HG03196 (cell line): ENCODE results near the gene XXYLT1.

Source experiments
- ATAC-seq: cut with Tn5 transposase; IDR thresholded peaks from one replicate; pipeline ENCODE4 v1.9.1; 2021; ENCODE audit not compliant: unreplicated experiment

Gene XXYLT1

DNA sequence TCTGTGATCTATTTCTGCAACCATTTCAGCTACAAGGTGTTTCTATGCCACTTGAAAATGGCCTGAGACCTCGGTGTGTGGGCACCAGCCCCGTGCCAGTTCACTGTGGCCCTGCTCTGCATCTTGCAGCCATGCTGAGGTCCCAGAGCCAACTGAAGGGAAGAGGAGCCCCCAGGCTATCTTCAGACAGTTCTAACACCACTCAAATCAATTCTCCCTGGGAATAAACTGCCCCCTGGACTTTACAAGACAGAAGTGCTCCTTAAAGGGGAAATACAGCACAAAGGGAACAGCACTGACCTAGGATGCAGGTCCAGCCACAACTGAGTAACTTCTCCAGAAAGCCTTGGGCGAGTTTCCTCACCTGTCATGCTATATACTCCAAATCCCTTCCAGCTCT, 3.9 kb downstream of the XXYLT1 start:
- ATAC-seq, result no peak

DNA sequence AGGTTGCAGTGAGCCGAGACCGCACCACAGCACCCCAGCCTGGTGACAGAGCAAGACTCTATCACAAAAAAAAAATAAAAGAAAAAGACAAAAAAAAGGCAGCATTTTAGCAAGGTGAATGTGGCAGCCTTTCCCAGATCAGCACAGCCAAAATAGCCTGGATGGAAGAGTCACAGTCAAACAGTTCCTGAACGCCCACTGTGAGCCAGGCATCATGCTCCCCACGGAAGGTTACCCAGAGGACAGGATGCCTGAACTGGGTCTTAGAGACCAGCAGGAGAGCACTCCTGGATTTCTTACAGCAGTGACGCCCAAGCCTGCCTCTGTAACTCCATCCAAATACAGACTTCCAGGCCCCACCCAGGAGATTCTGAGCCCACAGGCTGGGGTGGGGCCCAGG, 4.5 kb downstream of the XXYLT1 start:
- no peak for ATAC-seq

DNA sequence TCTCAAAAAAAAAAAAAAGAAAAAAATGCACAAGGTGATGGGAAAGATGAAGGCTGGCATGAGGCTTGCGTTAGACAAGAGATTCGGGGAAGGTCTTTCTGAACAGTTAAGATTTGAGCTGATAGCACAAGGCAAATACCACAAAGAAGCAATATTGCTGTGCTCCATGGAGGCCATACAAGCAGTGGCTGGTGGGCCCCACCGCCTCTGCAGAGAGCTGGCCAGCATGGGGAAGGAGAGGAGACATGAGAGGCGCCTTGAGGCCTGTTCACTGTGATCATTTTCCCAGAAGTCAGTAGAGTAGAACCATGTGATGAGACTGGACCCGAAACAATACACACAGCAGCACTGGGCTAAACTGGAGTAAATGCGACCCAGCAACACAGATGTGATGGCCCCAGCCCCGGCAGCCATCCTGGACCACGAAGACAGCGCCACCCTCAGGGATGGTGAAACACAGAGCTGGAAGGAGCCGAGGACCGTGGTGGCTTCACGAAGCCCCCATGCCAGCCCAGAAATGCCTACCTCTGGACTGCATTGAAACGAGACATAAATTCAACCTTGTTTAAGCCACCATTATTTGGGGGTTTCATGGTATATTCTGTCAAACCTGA, 5.5 kb downstream of the XXYLT1 start:
- ATAC-seq, result no peak

DNA sequence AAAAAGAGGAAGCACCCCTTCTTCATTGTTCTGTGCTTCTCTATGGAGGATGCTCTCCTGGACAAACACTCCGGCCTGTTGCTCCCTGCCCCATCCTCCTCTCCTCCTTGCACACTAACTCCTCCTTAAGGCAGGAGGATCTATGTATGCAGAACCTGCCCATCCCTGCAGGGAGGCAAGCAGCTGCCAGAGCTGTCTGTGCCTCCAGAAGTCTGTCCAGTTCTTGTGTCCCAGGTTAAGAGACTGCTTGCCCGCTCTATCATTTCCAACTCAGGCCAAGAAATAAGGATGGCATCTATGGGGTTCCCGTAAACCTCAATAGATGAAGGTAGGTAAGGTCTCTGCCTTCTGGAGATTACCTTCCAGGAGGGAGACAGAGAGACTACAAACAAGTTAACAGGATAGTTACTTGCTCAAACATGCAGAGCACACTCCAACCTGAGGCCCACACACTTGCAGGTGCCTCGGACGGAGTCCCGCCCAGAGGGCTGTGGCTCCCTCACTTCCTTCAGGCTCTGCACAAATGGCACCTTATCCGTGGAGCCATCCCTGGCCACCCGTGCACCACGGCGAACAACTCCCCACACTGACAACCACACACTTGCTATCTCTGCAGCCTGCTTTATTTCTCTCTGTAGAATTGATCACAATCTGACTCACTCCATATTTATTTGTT, 6.9 kb downstream of the XXYLT1 start:
- ATAC-seq, result no peak

DNA sequence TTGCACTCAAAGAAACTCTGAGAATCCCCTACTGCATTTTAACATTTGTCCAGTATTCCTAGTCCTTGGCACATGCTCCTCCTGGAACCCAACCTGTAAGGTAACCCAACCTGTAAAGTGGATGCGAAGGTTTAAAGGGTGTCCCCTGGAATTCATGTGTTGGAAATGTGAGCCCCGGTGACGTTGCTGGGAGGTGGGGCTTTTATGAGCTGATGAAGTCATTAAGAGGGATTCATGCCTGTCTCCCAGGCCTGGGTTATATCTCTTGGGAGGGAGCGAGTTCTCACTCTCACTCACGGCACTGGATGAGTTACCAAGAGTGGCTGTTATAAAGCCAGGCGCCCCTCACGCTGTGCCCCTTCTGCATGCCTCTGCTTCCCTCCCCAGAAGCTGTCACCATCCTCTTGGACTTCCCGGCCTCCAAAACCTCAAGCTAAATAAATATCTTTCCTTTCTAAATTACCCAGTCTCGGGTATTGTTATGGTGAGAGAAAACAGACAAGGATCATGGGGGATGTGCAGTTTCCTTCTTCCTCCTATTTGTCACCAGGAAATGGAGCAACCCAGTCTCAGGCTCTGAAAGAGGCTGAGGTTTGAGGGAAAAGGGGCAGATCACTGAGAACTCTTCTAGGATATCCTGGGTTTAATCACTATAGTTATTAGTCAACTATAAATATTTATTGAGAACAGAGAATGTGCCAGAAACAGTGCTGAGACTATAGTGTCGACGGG, 7.6 kb downstream of the XXYLT1 start:
- no peak for ATAC-seq

DNA sequence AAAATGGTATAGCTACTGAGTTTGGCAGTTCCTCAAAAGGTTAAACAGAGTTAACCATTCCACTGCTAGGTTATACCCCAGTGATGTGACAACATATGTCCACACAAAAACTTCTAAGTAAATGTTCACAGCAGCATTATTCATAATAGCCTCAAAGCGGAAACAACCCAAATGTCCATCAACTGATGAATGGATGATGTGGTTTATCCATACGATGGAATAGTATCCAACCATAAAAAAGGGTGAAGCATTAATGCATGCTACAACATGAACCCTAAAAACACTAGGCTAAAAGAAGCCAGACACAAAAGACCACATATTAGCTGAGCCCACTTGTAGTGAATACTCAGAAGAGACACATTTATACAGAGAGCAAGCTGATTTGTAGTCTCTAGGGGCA, 9.0 kb downstream of the XXYLT1 start:
- no peak for ATAC-seq

DNA sequence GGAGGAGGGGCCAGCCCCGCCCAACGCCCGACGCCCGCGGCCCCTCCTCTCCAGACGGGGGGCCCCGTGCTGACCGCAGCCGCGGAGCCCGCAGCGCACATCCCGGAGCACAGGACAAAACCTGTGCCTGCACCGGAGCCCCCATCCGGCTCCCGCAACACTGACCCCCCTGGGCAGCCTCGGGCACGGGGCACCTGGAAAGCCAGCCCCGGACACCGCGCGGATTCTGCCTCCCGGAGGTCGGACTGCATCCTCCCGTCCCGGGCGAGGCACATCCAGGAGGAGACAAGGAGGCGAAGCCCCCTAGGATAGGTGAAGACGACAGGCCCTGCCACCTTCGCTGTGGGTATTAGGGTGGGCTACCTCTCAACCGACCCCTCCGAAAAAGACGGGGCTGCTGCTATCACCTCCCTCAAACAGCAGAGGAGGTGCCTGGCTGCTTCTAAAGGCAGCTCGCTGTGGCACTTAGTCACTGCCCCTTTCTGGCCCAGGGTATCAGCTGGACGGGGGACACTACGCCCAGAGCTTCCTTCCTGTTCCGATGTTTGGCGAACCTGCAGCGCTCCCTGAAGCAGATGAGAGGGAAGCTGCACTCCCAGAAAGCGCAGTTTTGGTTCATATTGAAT, 10.6 kb downstream of the XXYLT1 start:
- peak; percentile 3 for ATAC-seq

DNA sequence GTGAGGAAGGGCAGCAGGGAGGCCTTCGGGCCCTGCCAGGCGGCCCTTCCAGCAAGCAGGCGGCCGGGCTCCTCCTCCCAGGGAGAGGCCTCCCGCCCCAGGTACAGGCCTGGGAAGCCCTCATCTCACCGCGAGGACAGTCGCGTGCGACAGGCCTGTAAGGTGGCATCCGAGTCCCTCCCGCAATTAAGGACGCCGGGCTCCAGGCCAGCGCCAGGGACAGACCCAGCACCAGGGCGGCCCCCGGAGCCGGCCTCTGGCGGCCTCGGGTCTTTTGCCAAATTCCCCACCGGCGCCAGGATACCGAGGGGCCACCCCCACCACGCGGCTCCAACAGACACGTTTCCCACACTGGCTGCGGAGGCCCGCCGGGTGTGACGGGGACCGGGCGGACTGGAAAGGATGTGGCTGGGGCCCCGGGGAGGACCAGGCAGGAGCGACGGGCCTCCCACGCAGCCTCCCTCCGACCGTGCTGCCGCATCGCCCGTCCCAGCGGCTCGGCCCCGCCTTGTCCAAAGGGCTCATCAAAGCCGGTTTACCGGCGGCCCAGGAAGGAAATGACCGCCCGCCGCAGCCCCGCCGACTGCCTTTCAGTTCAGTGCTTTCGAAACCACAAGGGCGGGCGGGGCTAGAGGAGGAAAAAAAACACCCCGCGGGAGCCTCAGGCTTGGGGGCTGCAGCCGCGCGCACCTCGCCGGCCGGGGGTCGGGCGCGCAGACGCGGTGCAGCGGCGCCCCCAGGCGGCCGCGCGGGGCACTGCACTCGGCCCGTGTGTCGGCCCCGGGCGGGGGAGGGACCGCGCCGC, 11.3 kb downstream of the XXYLT1 start:
- ATAC-seq, result peak; percentile 65

DNA sequence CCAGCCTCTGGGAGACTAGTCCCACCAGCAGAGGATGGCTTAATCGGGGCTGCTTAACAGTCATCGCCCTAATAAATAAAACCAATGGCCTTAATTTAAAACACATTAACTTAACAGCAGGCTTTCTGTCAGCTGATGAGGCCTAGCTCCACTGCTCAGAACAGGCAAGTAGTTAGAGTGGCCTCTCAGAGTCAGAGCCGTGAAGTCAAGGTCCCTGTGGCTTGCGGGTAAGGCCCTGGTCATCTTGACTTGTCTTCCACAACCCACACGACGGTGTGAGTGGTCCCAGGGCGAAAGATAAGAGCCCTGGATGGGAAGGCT, 11.8 kb downstream of the XXYLT1 start:
- no peak for ATAC-seq

DNA sequence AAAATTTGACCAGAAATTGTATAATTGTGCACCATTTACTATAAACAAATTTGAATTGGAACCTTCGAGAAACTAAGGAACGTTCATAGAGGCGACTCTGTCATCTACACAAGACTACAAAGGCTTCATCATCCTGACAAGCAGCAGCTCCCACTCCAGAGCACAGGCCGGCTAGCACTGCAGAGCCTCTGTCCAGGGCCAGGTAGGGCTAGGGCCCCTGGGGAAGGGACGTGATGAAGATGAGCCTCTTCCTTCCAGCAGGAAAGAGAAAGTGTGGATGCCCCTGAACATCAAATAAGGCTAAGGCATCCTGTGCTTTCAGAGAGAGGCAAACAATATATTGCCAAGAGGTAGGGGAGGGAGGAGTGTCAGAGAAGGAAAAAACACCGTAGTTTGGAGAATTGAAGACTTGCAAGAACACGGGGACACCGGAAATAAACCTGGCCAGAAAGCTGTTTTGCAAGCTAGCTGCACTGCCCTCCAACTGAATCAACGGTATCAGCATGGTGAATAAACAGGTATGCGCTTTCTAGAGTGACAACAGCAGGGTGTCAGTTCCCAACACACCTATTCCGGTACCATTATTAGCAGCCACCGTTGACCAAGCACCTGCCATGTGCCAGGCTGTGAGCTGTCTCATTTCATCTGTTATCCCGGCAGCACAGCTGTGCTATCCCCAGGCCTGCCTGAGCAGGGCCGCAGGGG, 12.4 kb downstream of the XXYLT1 start:
- no peak for ATAC-seq

DNA sequence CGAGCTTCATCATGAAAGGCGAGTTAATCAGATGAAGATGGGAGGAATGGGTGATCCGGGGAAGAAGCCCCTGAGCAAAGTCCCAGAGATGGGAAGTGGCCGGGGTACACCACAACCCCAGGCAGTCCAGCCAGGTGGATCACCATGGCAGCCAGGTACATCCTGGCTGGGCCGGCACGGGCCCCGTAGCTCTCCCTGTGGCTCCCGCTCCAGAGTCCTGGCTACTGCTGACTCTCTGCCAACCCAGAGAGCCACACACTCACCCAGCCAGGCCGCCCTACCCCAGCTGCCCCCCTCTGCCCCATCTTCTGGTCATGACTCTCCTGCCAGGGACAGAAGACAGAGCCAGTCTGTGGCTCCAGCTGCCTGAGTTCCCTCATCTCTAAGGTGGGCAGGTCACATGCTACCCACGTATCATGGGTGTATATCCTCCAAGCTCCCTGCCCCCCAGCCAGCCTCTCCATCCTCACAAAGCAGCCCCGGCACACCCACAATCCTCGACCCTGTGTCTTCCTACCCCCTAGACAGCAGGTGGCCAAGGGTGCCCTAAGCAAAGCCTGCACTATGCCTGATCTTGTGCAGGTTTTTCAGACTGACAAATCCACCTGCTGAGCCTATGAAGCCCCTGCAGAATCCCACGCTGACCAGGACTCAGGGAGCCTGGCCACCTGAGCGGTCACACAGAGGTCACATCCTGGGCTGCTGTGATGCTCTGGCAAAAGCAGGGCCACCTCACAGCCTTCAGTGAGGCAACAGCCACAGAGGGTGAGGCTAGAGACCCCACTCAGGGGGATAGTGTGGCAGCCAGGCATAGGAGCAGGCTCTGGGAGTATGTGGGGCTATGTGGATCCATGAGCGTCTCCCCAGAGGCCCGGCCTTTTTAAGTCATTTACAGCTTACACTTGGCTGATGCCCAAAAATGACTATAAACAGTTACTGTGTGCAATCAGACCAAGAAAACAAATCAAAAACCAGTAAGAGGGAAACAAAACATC, 13.2 kb downstream of the XXYLT1 start:
- no peak for ATAC-seq

DNA sequence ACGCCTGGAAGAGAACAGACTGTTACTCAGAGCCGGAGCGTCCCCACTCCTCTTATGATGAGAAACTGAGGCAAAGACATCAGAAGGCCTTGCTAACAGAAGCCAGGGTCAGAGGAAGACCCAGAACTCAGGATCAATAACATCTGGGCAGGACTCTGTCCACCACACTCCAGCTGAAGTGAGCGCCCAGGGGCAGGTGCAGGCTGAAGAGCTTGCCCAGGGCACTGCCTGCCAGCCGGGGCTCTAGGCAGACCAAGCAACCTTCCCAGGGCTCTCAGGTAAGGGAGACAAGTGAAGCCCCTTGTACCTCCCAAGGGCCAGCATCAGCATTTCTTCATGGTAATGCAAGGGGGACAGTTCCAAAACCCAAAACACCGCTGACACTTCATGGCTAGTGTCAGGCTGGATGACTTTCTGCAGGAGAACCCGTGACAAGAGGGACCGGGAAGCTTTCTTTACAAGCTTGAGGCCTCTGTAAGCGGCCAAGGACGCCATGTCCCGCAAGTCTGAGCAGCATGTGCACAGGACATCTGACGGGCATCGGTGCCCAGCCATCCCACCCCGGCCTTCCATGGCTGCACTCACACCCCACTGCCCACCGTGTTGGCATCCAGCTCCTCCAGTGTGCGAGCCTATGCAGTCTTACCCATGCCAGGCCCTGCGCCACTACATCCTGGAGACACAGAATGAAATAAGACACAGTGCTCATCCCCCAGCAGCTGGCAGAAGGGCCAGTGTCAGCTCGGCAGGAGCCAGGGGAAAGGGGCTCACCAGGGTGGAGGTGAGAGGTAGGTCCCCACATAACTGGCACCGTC, 14.1 kb downstream of the XXYLT1 start:
- ATAC-seq, result no peak

DNA sequence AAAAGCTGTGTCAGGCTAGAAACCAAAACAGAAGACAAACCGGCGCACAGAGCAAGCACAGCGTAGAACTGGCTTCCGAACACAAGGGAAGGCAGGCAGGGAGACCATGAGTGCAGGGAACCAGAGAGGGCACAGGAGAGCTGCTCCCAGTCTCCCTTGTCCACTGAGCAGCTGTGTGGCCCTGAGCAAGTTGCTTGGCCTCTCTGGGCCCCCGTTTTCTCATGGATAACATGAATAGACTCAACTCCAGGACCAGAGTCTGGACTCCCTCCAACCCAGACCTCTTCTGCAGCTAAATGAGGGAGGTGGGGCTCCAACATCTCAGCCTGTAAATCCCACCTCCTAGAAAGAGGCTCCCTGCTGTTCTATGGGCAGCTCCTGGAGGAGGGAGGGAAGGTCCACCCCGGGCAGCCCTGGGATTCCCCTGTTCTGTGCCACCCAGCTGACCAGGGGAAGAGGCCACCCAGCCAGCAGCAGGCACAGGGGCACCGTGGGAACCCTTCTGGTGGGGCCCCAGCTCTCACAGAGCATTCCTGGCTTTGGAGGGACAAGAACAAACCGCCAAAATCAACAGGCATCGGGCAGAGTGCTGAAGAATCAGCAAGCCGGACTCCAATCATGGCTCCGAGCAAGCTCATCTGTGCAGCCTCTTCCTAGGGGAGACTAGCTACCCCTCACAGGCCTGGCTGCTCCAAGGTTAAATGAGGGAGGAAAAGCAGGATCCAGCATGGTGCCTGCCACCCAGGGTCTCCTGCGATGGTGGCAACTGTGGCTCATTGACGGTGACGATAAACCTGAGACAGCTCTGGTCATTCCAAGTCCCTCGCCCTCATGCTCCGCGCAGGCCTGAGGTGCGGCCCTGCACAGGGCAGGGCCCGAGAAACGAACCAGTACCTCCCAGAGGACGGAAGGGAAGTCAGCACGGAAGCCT, 15.1 kb downstream of the XXYLT1 start:
- no peak for ATAC-seq

DNA sequence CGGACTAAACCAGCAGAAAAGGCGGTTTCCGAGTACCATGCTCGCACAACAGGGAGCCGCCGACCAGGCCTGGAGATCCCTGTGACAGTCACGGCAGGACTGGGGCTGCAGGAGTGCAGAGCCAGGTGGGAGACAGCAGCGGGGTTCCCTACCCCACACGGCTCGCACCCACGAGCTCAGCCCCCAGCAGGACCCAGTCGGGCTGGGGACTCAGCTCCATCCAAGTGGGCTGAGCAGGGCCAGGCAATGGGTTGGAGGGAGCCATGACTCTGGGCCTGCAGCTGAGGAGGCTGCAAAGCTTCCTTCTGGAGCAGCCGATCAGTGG, 15.8 kb downstream of the XXYLT1 start:
- no peak for ATAC-seq

DNA sequence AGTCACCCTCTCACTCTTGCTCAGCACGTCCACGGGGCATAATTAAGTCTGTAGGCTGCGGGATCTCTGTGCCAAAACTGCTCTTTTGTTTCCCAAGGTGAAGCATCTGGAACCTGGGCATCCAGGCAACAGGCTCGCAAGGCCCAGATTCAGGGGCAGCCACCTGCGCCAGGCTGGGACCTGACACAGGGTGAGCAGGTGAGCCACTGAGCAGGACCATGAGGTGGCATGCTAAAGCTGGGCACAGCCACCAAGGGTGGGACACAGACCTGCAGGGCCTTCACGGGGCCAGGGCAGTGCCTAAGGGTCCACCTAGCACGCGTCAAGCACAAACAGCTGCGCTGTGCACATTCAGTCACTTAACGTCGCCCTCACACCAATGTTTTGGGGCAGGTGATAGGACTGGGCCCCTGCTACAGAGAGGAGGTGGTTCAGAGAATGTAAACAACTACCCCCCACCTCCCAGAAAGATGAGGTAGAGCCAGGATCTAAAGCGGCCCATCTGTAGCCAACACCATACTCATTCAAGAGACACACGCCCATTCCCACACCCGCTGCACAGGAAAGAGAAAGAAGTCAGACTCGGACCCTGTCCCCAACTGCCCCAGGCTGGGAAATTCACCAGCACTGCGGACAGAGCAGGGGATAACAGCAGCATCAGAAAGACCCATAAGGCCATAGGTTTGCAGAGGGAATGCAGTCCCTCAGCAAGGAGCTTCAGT, 16.3 kb downstream of the XXYLT1 start:
- ATAC-seq, result no peak

DNA sequence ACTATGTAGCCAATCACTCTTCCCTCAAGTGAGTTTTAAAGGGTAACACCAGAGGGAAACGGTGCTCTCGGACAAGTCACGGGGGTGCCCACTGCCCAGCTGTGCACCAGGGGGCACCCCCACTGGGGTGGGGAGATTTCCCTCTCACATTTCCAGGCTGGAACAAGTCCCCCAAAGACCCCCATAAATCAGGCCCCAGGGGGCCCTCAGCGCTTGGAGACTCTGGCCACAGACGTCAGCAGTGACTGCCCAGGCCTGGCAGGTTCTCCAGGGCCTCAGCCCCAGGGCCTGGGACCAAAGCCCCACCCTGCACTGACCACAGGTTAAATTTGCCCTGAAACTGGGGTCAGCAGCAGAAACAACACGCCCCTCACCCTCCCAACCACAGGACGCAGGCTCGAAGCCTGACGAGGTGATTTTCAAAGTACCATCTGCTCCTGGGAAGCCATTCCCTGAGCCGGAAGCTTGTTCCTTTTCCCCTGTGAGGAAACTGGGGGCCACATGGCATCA, 17.0 kb downstream of the XXYLT1 start:
- ATAC-seq, result no peak
